OCI-LY1 (cell line): ENCODE results near the gene DAZAP2.
A peak's percentile ranks its signal among the peaks of the same experiment; 100 is the strongest.
"Not testable (repeated sequence)": the region's sequence is repeated elsewhere in the genome, so short reads cannot be mapped to it uniquely, and the experiment has no call there.

Experiments
- H2AFZ ChIP-seq: fragments of 200-600 bp; sonication (generic), shearing (Covaris generic); 2 replicates; pipeline ENCODE4 v1.6.0; 2014; ENCODE audit warnings: antibody characterized with exemption, mild to moderate bottlenecking, low read length
- H3F3A ChIP-seq: fragments of 200-600 bp; sonication (generic), shearing (Covaris generic); 2 replicates; pipeline ENCODE4 v1.6.0; 2014; ENCODE audit warnings: mild to moderate bottlenecking, antibody characterized with exemption, low read length, moderate library complexity; ENCODE audit not compliant: insufficient read depth
- H3K27ac ChIP-seq: fragments of 200-600 bp; sonication (generic); 2 replicates; pipeline ENCODE4 v1.5.1; 2014; ENCODE audit warnings: low read length, mixed run types, mild to moderate bottlenecking, low read depth; ENCODE audit not compliant: poor library complexity, severe bottlenecking
- H3K27me3 ChIP-seq: fragments of 200-600 bp; sonication (generic); 2 replicates; pipeline ENCODE4 v1.6.0; 2014; ENCODE audit warnings: antibody characterized with exemption, mild to moderate bottlenecking, low read length, moderate library complexity; ENCODE audit not compliant: insufficient read depth
- H3K36me3 ChIP-seq: fragments of 200-600 bp; sonication (generic); 2 replicates; pipeline ENCODE4 v1.6.1; 2014; ENCODE audit warnings: mild to moderate bottlenecking, antibody characterized with exemption, low read length, moderate library complexity, mixed read lengths; ENCODE audit not compliant: insufficient read depth
- H3K4me1 ChIP-seq: fragments of 200-600 bp; sonication (generic); 2 replicates; pipeline ENCODE4 v1.5.1; 2014; ENCODE audit warnings: mild to moderate bottlenecking, low read length, moderate library complexity; ENCODE audit not compliant: insufficient read depth, severe bottlenecking
- H3K4me2 ChIP-seq: fragments of 200-600 bp; sonication (generic), shearing (Covaris generic); 2 replicates; pipeline ENCODE4 v1.6.1; 2014; ENCODE audit warnings: low read length
- H3K4me3 ChIP-seq: fragments of 200-600 bp; sonication (generic); 2 replicates; pipeline ENCODE4 v1.5.1; 2014; ENCODE audit warnings: low read length, low read depth, mild to moderate bottlenecking, mixed read lengths; ENCODE audit not compliant: poor library complexity, severe bottlenecking
- H3K79me2 ChIP-seq: fragments of 200-600 bp; shearing (Covaris generic); 2 replicates; pipeline ENCODE4 v1.6.1; 2016; ENCODE audit warnings: mixed run types, low read length, mixed read lengths; ENCODE audit not compliant: insufficient read depth
- H3K9ac ChIP-seq: fragments of 200-600 bp; sonication (generic), shearing (Covaris generic); 2 replicates; pipeline ENCODE4 v1.6.1; 2014; ENCODE audit warnings: mild to moderate bottlenecking, low read length, mixed read lengths
- H3K9me2 ChIP-seq: fragments of 200-600 bp; sonication (generic), shearing (Covaris generic); 2 replicates; pipeline ENCODE4 v1.6.1; 2014; ENCODE audit warnings: low read depth, mild to moderate bottlenecking, low read length, mixed read lengths
- H3K9me3 ChIP-seq: fragments of 200-600 bp; shearing (Covaris generic); 2 replicates; pipeline ENCODE4 v1.6.1; 2014; ENCODE audit warnings: low read length, mixed read lengths
- H4K20me1 ChIP-seq: fragments of 200-600 bp; sonication (generic), shearing (Covaris generic); 2 replicates; pipeline ENCODE4 v1.6.0; 2016; ENCODE audit warnings: mild to moderate bottlenecking, low read length; ENCODE audit not compliant: insufficient read depth
- CTCF ChIP-seq: fragments of 200-600 bp; sonication (generic), shearing (Covaris generic); IDR thresholded peaks from 2 replicates; pipeline ENCODE4 v1.5.1; 2017; ENCODE audit warnings: mild to moderate bottlenecking, antibody characterized with exemption, low read length, moderate library complexity, mixed read lengths
- EZH2 ChIP-seq: fragments of 200-600 bp; sonication (generic), shearing (Covaris generic); IDR thresholded peaks from 2 replicates; pipeline ENCODE4 v1.8.0; 2017; ENCODE audit warnings: borderline replicate concordance, mixed run types, mild to moderate bottlenecking, antibody characterized with exemption, low read length, moderate library complexity, mixed read lengths

DAZAP2 gene

DNA sequence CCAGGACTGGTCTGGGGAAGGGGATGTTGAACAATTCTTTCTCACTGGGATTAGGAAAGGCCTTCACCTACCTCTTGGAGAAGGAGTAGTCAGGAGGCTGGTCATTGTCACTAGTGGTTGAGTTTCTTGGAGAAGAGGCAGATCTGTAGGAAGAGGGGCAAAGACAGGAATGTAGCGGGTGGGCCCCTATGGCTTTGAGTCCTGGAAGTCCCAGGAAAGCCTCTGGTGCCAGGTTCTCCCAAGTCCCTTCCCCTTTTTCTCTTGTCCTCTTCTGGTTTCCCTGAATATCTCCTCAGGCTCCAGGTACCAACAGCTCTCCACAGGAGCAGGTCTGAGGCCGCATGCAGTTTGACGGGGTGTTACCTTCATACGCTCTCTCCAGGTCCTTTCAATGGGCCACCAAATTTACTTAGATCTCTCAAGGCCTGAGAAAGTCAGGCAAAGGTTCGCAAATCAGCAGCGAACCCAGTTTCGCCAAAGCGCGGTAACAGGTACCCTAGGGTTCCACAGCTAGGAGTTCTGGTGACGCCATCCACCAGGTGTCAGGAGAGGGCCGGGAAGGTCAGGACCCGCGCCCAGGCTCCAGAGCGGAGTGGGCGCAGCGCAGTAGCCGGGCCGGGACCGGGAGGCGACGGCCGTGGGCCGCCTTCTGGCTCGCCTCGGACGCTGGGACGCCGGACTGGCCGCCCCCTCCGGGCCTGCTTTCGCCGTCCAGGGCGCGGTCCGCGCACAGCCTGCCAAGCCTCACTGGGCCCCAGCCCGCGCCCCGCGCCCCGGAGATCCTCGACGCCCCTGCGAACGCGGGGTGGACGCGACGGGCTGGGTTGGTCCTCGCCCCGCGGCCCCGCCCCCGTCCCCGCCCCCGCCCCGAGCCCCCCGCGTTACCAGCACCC, 30.8 kb downstream of the DAZAP2 start:
- Histone ChIP-seq H3K9me3 (no peaks in the 10 kb centered on the region), H3K4me1 (peaks cover 10% of the 10 kb centered on the region), H3K4me3 (peak overlapping the region; percentile 64), H3K9ac (no peak overlapping the region), H3K79me2 (no peaks in the 10 kb centered on the region), H4K20me1 (no peaks in the 10 kb centered on the region), H3K4me2 (peak overlapping the region; percentile 89; the same call in 1 of the 2 replicates), H3K27me3 (no peaks in the 10 kb centered on the region), H3F3A (no peaks in the 10 kb centered on the region), H3K27ac (no peak overlapping the region), H3K36me3 (no peaks in the 10 kb centered on the region), H3K9me2 (no peaks in the 10 kb centered on the region), H2AFZ (no peak overlapping the region)
- TF ChIP-seq EZH2 (no peak), CTCF (peak; percentile 33; the same call in 1 of the 2 replicates)

DNA sequence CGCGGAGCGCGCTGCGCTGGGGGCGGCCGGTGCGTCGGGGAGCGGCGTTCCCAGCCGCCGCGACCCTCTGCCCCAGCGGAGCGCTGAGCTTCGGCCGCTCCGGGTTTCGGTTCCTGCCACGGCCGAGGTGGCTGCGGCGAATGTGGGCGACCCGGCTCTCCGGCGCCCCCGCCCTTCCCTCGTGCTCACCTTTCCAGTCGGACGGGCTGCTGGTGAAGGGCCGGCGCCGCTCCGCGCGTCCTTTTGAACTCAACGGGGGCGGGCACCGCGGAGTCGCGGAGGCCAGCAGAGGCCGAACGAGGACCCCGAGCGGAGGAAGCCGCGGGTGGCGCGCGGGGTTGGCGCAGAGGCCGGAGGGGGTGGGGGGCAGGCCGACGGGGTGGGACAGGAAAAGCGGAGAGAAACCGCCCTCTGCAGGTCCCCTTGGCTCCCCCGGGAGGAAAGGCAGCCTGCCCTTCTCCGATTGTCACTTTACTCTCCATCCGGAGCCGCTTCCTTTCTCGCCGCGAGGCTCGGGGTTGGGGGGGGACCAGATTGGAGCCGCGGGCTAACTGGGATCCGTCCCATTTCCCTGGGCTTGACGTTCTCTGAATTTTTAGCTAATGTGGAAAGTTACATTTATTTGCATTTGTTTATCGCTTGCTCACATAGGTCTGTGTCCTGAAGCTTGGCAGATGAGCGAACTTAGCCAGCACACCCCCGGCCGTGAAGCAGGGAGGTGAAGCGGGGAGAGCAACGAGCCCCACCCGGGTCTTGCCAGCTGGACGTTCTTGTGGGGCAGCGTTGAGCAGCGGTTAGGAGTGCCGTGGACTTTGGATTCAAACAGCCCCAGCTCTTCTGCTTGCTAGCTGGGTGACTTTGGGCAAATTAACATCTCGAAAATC, 31.7 kb downstream of the DAZAP2 start, which contains the start of gene SMAGP:
Gene SMAGP, minus strand, starts transcription at position 349 of the 884 bp plus-strand sequence. CDS start 1,137 bp downstream, outside the sequence.
- no peaks in the 10 kb centered on the region for H3K9me3 ChIP-seq
- no peaks in the 10 kb centered on the region for H3K79me2 ChIP-seq
- H3K4me1 ChIP-seq, result peaks cover 10% of the 10 kb centered on the region
- no peaks in the 10 kb centered on the region for H3K27me3 ChIP-seq
- H3K9ac ChIP-seq, result peak within 1 kb of the TSS; percentile 43; the same call in 1 of the 2 replicates
- H3K4me3 ChIP-seq, result peak within 1 kb of the TSS; percentile 64
- no peak within 1 kb of the TSS for H2AFZ ChIP-seq
- H3K9me2 ChIP-seq, result no peaks in the 10 kb centered on the region
- H3K27ac ChIP-seq, result no peak within 1 kb of the TSS
- no peaks in the 10 kb centered on the region for H4K20me1 ChIP-seq
- H3K36me3 ChIP-seq, result no peaks in the 10 kb centered on the region
- H3F3A ChIP-seq, result no peaks in the 10 kb centered on the region
- TF ChIP-seq EZH2 (no peak), CTCF (no peak; the same call in 1 of the 2 replicates)
- H3K4me2 ChIP-seq, result peak within 1 kb of the TSS; percentile 89

- Histone ChIP-seq H3F3A (no peaks in the 10 kb centered on the region), H3K9me3 (no peaks in the 10 kb centered on the region), H3K36me3 (no peaks in the 10 kb centered on the region), H3K9me2 (no peaks in the 10 kb centered on the region), H3K4me2 (peak overlapping the region; percentile 89), H3K27ac (no peak overlapping the region), H3K4me1 (peaks cover 10% of the 10 kb centered on the region), H3K79me2 (no peaks in the 10 kb centered on the region), H3K27me3 (no peaks in the 10 kb centered on the region), H2AFZ (no peak overlapping the region), H4K20me1 (no peaks in the 10 kb centered on the region), H3K4me3 (no peak overlapping the region), H3K9ac (no peak overlapping the region)
- no peak for TF ChIP-seq EZH2
- no peak for TF ChIP-seq CTCF
These were observed 32.4 kb downstream of the DAZAP2 start for GRCh38 chr12:51270951-51271518.

- not testable (repeated sequence) for H2AFZ ChIP-seq, H4K20me1 ChIP-seq, H3F3A ChIP-seq, H3K9me2 ChIP-seq, H3K9ac ChIP-seq, H3K4me3 ChIP-seq, H3K36me3 ChIP-seq, H3K79me2 ChIP-seq, H3K27me3 ChIP-seq, H3K4me2 ChIP-seq, H3K27ac ChIP-seq, H3K9me3 ChIP-seq
- peaks cover 10% of the 10 kb centered on the region for H3K4me1 ChIP-seq
These were observed 34.2 kb downstream of the DAZAP2 start for GRCh38 chr12:51272810-51273209.
